Neural cell (in vitro differentiated cells): ENCODE measurements around the gene GCNT1.

ENCODE experiments used
- CTCF ChIP-seq: fragments of 450-650 bp; IDR thresholded peaks from 2 replicates; pipeline ENCODE4 v1.5.1; 2014; ENCODE audit warnings: antibody characterized with exemption, mild to moderate bottlenecking, moderate library complexity; ENCODE audit not compliant: poor library complexity, severe bottlenecking
- EP300 ChIP-seq: fragments of 450-650 bp; conservative IDR thresholded peaks from 2 replicates; pipeline ENCODE4 v1.6.1; 2014; ENCODE audit warnings: antibody characterized with exemption, mild to moderate bottlenecking, moderate library complexity; ENCODE audit not compliant: poor library complexity, severe bottlenecking
- EZH2 ChIP-seq: fragments of 200-600, 300-800 bp; shearing (Covaris generic), sonication (generic); IDR thresholded peaks from 2 replicates; pipeline ENCODE4 v1.6.1; 2014; ENCODE audit warnings: antibody characterized with exemption, low read length, borderline replicate concordance, mild to moderate bottlenecking; ENCODE audit not compliant: insufficient read depth, poor library complexity, severe bottlenecking
- MXI1 ChIP-seq: fragments of 450-650 bp; conservative IDR thresholded peaks from 2 replicates; pipeline ENCODE4 v1.6.1; 2014; ENCODE audit warnings: antibody characterized with exemption, mild to moderate bottlenecking; ENCODE audit not compliant: poor library complexity, severe bottlenecking
- POLR2AphosphoS5 ChIP-seq: IDR thresholded peaks from 2 replicates; pipeline ENCODE4 v1.6.1; 2012
- RAD21 ChIP-seq: fragments of 450-650 bp; conservative IDR thresholded peaks from 2 replicates; pipeline ENCODE4 v1.6.1; 2014; ENCODE audit warnings: antibody characterized with exemption, mild to moderate bottlenecking, moderate library complexity
- REST ChIP-seq: IDR thresholded peaks from 2 replicates; pipeline ENCODE4 v1.6.1; 2012; ENCODE audit warnings: borderline replicate concordance
- SMC3 ChIP-seq: fragments of 450-650 bp; conservative IDR thresholded peaks from 2 replicates; pipeline ENCODE4 v1.6.1; 2014; ENCODE audit warnings: antibody characterized with exemption, mild to moderate bottlenecking, moderate library complexity; ENCODE audit not compliant: poor library complexity
- TAF1 ChIP-seq: IDR thresholded peaks from 2 replicates; pipeline ENCODE4 v1.6.1; 2012; ENCODE audit warnings: low read depth

- no peak for TF ChIP-seq EP300
- no peak for TF ChIP-seq REST
- no peak for TF ChIP-seq CTCF
- no peak for TF ChIP-seq RAD21
- no peak for TF ChIP-seq POLR2AphosphoS5
- TF ChIP-seq EZH2: no peak
- no peak for TF ChIP-seq SMC3
- TF ChIP-seq TAF1: no peak
- TF ChIP-seq MXI1: no peak
These were observed 72.3 kb downstream of the GCNT1 start for GRCh38 chr9:76531231-76531780.
